ENCODE results near the gene TMED8. TPM values are rescaled to one million over a fixed set of nuclear protein-coding genes. Genes with fewer than 3 reads are reported as not detected.

The TMED8 gene
- total and polyA plus RNA-seq, 2 of the 13 experiments (the other 11 are each of a cell fraction or from before 2014, with no cell fraction given) = 6.0 to 11.7 TPM

DNA sequence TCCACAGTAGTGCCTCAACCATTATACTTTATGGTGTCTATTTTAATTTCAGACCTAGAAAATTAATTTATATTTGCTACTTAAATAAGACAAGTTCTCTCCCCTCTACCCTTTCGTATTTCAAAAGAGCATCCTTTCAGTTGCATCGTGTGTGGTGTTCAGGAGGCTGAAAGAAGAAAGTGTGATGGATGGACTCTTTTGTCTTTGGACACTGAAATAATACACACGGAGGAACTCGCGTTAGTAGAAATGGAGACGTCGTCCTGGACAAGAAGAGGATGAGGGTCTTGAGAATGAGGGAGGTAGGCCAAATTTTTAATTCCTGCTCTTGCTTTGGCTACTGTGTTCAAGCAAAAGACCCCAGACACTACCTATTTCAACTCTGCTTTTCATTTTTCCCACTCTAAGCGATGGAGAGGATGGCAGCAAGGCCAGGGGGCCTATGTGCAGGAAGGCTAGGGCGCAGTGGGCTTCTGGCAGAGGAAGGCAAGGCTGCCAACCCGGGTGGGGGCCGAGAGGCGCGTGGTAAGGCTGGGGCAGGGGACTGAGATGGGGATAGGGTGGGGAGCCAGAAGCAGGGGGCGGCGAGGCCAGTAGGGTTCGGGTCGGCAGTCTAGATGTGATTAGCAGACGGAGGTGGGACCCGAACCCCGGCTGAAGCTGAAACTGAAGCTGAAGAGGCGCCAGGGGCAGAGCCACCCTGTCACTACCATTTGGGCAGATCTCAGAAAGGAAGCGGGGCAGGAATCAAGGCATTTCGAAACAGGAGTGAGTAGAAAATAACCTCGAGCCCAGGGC, 722 bp downstream of the TMED8 start:
- H3K9me3 ChIP-seq (ENCODE audit: low read length) = no peaks in the 10 kb centered on the region
- no peak for DNase-seq (ENCODE audit: low spot score)
- H3K4me1 ChIP-seq (ENCODE audit: insufficient read depth, low read length) = peaks cover 59% of the 10 kb centered on the region
- H3K79me2 ChIP-seq (ENCODE audit: insufficient read depth, low read length) = peaks cover 11% of the 10 kb centered on the region
- H3K4me2 ChIP-seq (ENCODE audit: low read depth, low read length) = peak overlapping the region; percentile 94
- peak overlapping the region; percentile 97 to 99 (median 99) for H3K4me3 ChIP-seq (replicated peaks in 1 of 3; ENCODE audit: insufficient read depth in 1 of 3, low read depth in 2 of 3, low read length in 3 of 3)
- intact Hi-C loops (cut with micrococcal nuclease; ENCODE audit: unreplicated experiment) = loop anchor here (5.0 kb wide), 2 partner anchors 39 to 54 kb away; partner anchors contain the start of genes GSTZ1 and POMT2
- in situ Hi-C loops (cut with HindIII; ENCODE audit: extremely low pct_ligation_motif_present, low pct_unique_long_range_greater_than_20kb) = no loop called here
- H3K36me3 ChIP-seq (replicated peaks in 1 of 2; ENCODE audit: control insufficient read depth in 1 of 2, insufficient read depth in 2 of 2, low read length in 2 of 2) = no peaks in the 10 kb centered on the region
- H2AFZ ChIP-seq (ENCODE audit: low read length) = no peak overlapping the region
- ChIA-PET POLR2A (interaction anchor here (1.0 to 1.9 kb wide), 7 partner anchors 12 to 83 kb away, joined by 4 to 21 read pairs (median 5); partner anchors contain the start of genes GSTZ1 and POMT2), CTCF (ENCODE audit: low intra/inter-chr PET ratio, low total read pairs) (no interaction called here)
- 8% methylated on average over 22 of the region's 24 CpGs for WGBS (ENCODE audit: low lambda C conversion rate)
- peak; percentile 18 for ATAC-seq
- peak overlapping the region; percentile 82 for H3K27ac ChIP-seq (ENCODE audit: extremely low read length, insufficient read depth, low read length)
- BruUV-seq (replicated peaks) = no TSS peak
- no peak for FAIRE-seq
- peak overlapping the region; percentile 88 for H3K9ac ChIP-seq (ENCODE audit: insufficient read depth, low read depth, low read length)
- no peaks in the 10 kb centered on the region for H3K27me3 ChIP-seq (ENCODE audit: control insufficient read depth in 1 of 2, insufficient read depth in 2 of 2, low read length in 2 of 2)
- H4K20me1 ChIP-seq (ENCODE audit: insufficient read depth, low read length) = no peaks in the 10 kb centered on the region
- TF ChIP-seq ZNF746 (CRISPR knock-in tag; IDR thresholded peaks at IDR 0.05) (0 out of 2 replicates have a peak, but pooled peaks have one; percentile 28), ZC3H13 (CRISPR knock-in tag; IDR thresholded peaks at IDR 0.05) (no peak), SRSF9 (IDR thresholded peaks at IDR 0.05; ENCODE audit: borderline replicate concordance, insufficient read depth, low read depth, low read length, poor library complexity, severe bottlenecking) (no peak), ZNF367 (CRISPR knock-in tag; IDR thresholded peaks at IDR 0.05; ENCODE audit: borderline replicate concordance) (no peak), CHCHD3 (CRISPR knock-in tag; IDR thresholded peaks at IDR 0.05) (no peak), SCMH1 (CRISPR knock-in tag; IDR thresholded peaks at IDR 0.05; ENCODE audit: borderline replicate concordance) (no peak), FOXK2 (IDR thresholded peaks at IDR 0.05) (no peak), ZFP36L2 (CRISPR knock-in tag; IDR thresholded peaks at IDR 0.05) (no peak), SRSF4 (IDR thresholded peaks at IDR 0.05; ENCODE audit: low read depth, low read length, poor library complexity, severe bottlenecking) (no peak), JUN (CRISPR knock-in tag; IDR thresholded peaks at IDR 0.05) (no peak), KDM3A (CRISPR knock-in tag; IDR thresholded peaks at IDR 0.05; ENCODE audit: low read depth) (no peak), RARA (CRISPR knock-in tag; IDR thresholded peaks at IDR 0.05) (no peak), NFYC (CRISPR knock-in tag; IDR thresholded peaks at IDR 0.05) (no peak), NFKB2 (CRISPR knock-in tag; IDR thresholded peaks at IDR 0.05; ENCODE audit: borderline replicate concordance) (no peak), CEBPG (CRISPR knock-in tag; IDR thresholded peaks at IDR 0.05) (no peak), ZMYM4 (CRISPR knock-in tag; IDR thresholded peaks at IDR 0.05) (0 out of 2 replicates have a peak, but pooled peaks have one; percentile 9), ZFP36 (IDR thresholded peaks at IDR 0.05; ENCODE audit: borderline replicate concordance, low read depth, low read length, partially characterized antibody) (no peak), TCF7L2 (IDR thresholded peaks at IDR 0.05; ENCODE audit: low read depth, low read length) (no peak), ATRX (CRISPR knock-in tag; IDR thresholded peaks at IDR 0.05; ENCODE audit: borderline replicate concordance) (no peak), FOXM1 (CRISPR knock-in tag; IDR thresholded peaks at IDR 0.05) (no peak)
- TF ChIP-seq, protein P1, sequence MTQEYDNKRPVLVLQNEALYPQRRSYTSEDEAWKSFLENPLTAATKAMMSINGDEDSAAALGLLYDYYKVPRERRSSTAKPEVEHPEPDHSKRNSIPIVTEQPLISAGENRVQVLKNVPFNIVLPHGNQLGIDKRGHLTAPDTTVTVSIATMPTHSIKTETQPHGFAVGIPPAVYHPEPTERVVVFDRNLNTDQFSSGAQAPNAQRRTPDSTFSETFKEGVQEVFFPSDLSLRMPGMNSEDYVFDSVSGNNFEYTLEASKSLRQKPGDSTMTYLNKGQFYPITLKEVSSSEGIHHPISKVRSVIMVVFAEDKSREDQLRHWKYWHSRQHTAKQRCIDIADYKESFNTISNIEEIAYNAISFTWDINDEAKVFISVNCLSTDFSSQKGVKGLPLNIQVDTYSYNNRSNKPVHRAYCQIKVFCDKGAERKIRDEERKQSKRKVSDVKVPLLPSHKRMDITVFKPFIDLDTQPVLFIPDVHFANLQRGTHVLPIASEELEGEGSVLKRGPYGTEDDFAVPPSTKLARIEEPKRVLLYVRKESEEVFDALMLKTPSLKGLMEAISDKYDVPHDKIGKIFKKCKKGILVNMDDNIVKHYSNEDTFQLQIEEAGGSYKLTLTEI (CRISPR knock-in tag; conservative IDR thresholded peaks at IDR 0.05) = no peak
- TF ChIP-seq, protein P2, sequence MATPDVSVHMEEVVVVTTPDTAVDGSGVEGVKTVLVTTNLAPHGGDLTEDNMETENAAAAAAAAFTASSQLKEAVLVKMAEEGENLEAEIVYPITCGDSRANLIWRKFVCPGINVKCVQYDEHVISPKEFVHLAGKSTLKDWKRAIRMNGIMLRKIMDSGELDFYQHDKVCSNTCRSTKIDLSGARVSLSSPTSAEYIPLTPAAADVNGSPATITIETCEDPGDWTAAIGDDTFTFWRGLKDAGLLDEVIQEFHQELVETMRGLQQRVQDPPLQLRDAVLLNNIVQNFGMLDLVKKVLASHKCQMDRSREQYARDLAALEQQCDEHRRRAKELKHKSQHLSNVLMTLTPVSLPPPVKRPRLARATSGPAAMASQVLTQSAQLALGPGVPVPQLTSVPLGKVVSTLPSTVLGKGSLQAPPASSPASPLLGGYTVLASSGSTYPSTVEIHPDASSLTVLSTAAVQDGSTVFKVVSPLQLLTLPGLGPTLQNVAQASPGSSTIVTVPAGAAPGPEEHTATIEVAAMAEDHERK (CRISPR knock-in tag; IDR thresholded peaks at IDR 0.05; ENCODE audit: low read depth) = no peak
- TF ChIP-seq, protein P3, sequence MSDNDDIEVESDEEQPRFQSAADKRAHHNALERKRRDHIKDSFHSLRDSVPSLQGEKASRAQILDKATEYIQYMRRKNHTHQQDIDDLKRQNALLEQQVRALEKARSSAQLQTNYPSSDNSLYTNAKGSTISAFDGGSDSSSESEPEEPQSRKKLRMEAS (IDR thresholded peaks at IDR 0.05) = no peak
